ENCODE results near the gene TRABD2A. TPM values are rescaled to one million over a fixed set of nuclear protein-coding genes. Genes with fewer than 3 reads are reported as not detected.

Gene TRABD2A
- total RNA-seq, 1 donor from 2014 or later: 2.0 TPM

DNA sequence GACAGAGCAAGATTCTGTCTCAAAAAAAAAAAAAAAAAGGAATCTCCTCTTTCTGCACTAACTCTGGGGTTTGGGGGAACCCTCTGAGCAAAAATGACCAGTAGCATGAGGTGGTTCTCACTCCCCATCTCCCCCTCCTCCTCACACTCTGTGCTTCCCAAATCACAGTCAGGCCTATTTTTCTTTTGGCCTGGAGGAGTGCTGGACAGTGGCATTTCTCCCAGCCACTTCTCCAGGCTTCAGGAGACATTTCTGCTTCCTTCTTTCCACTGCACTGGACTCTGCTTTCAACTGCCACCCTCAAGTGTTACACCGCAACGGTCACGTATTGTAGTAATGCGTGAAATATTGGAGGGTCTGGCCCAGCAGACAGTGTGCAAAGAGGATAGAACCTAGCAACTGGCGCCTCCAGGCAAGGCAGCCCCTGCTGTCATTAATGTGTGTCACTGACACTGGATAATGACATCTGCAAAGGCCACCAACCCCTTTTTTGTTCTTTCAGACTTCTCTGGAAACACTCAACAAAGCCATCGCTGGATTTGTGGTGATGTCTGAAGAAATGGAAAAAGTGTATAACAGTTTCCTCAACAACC, 68.9 kb downstream of the TRABD2A start:
- Mint-ChIP-seq H3K9me3 (ENCODE audit: low read depth) (no peaks in the 10 kb centered on the region), H3K36me3 (ENCODE audit: insufficient read depth) (no peaks in the 10 kb centered on the region), H3K27me3 (no peaks in the 10 kb centered on the region), H3K4me1 (ENCODE audit: low read depth) (no peaks in the 10 kb centered on the region), H3K4me3 (ENCODE audit: low read depth) (no peak overlapping the region), H3K27ac (no peak overlapping the region)
- no peak for TF ChIP-seq CTCF (IDR thresholded peaks at IDR 0.05; ENCODE audit: unreplicated experiment)
- DNase-seq (ENCODE audit: low spot score, unreplicated experiment): no peak

DNA sequence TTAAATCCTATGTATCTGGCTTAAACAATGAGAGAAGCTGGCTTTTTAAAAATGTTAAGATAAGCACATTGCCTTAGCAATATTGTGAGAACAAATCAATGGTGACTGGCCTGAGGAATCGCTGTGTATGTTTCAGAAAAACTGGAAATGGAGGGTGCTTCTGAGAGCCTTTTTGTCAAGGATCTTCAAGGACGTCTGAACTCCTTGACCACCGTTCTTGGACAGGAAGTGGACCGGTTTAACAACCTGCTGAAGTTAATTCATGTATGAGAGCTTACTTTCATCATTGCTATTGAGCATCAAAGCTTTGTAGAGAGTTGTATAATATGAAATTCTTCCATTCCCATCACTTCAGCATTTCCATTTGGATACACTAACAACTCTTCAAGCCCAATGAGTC, 72.6 kb downstream of the TRABD2A start:
- Mint-ChIP-seq H3K4me1 (ENCODE audit: low read depth) (no peaks in the 10 kb centered on the region), H3K9me3 (ENCODE audit: low read depth) (no peaks in the 10 kb centered on the region), H3K4me3 (ENCODE audit: low read depth) (no peak overlapping the region), H3K27me3 (no peaks in the 10 kb centered on the region), H3K36me3 (ENCODE audit: insufficient read depth) (no peaks in the 10 kb centered on the region), H3K27ac (no peak overlapping the region)
- DNase-seq (ENCODE audit: low spot score, unreplicated experiment): no peak
- TF ChIP-seq CTCF (IDR thresholded peaks at IDR 0.05; ENCODE audit: unreplicated experiment): no peak

GRCh38 chr2:84807063-84807485, 73.8 kb downstream of the TRABD2A start:
- Mint-ChIP-seq H3K4me1 (ENCODE audit: low read depth) (no peaks in the 10 kb centered on the region), H3K27ac (no peak overlapping the region), H3K4me3 (ENCODE audit: low read depth) (no peak overlapping the region), H3K27me3 (no peaks in the 10 kb centered on the region), H3K9me3 (ENCODE audit: low read depth) (peaks cover 1% of the 10 kb centered on the region), H3K36me3 (ENCODE audit: insufficient read depth) (no peaks in the 10 kb centered on the region)
- DNase-seq (ENCODE audit: low spot score, unreplicated experiment): no peak
- TF ChIP-seq CTCF (IDR thresholded peaks at IDR 0.05; ENCODE audit: unreplicated experiment): no peak

- H3K36me3 Mint-ChIP-seq (ENCODE audit: insufficient read depth): no peaks in the 10 kb centered on the region
- no peak for DNase-seq (ENCODE audit: low spot score, unreplicated experiment)
- no peaks in the 10 kb centered on the region for H3K27me3 Mint-ChIP-seq
- H3K4me3 Mint-ChIP-seq (ENCODE audit: low read depth): no peak overlapping the region
- H3K27ac Mint-ChIP-seq: no peak overlapping the region
- no peaks in the 10 kb centered on the region for H3K4me1 Mint-ChIP-seq (ENCODE audit: low read depth)
- peaks cover 4% of the 10 kb centered on the region for H3K9me3 Mint-ChIP-seq (ENCODE audit: low read depth)
- TF ChIP-seq CTCF (IDR thresholded peaks at IDR 0.05; ENCODE audit: unreplicated experiment): no peak
Observed at GRCh38 chr2:84805250-84805958, 75.5 kb downstream of the TRABD2A start.

DNA sequence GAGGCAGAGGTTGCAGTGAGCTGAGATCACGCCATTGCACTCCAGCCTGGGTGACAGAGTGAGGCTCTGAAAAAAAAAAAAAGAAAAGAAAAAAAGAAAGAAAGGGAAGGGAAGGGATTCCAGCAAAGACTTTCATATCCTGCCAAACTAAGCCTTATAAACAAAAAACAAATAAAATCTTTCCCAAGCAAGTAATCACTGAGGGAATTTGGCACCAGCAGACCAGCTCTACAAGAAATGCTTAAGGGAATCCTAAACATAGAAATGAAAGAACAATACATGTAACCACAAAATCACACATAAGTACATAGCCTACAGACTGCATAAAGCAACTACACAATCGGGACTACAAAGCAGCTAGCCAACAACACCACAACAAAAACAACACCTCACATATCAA, 79.1 kb downstream of the TRABD2A start:
- Mint-ChIP-seq H3K27ac (no peak overlapping the region), H3K36me3 (ENCODE audit: insufficient read depth) (no peaks in the 10 kb centered on the region), H3K9me3 (ENCODE audit: low read depth) (peaks cover 4% of the 10 kb centered on the region), H3K27me3 (no peaks in the 10 kb centered on the region), H3K4me3 (ENCODE audit: low read depth) (no peak overlapping the region), H3K4me1 (ENCODE audit: low read depth) (no peaks in the 10 kb centered on the region)
- no peak for TF ChIP-seq CTCF (IDR thresholded peaks at IDR 0.05; ENCODE audit: unreplicated experiment)
- no peak for DNase-seq (ENCODE audit: low spot score, unreplicated experiment)

Data from progenitor cell of endocrine pancreas (in vitro differentiated cells).